NCI-H2107 (cell line): Measurements from ENCODE around the gene ADD1.
"Not testable (repeated sequence)": the region's sequence is repeated elsewhere in the genome, so short reads cannot be mapped to it uniquely, and the experiment has no call there.

Source experiments
- DNase-seq: peaks from one replicate; lab custom pipeline; 2025; lab: John Stamatoyannopoulos, UW

ADD1 gene

DNA sequence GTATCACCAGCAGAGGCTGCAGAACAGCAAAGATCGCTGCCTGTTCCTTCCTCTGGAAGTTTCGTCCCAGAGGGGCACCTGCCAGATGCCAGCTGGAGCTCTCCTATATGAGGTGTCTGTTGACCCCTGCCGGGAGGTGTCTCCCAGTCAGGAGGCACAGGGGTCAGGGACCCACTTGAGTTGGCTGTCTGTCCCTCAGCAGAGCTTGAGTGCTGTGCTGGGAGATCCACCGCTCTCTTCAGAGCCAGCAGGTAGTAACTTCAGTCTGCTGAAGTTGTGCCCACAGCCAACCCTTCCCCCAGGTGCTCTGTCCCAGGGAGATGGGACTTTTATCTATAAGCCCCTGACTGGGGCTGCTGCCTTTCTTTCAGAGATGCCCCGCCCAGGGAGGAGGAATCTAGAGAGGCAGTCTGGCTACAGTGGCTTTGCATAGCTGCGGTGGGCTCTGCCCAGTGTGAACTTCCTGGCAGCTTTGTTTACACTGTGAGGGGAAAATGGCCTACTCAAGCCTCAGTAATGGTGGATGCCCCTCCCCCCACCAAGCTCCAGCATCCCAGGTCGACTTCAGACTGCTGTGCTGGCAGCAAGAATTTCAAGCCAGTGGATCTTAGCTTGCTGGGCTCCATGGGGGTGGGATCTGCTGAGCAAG lies 78.9 kb downstream of the ADD1 start:
- DNase-seq: not testable (repeated sequence)

DNA sequence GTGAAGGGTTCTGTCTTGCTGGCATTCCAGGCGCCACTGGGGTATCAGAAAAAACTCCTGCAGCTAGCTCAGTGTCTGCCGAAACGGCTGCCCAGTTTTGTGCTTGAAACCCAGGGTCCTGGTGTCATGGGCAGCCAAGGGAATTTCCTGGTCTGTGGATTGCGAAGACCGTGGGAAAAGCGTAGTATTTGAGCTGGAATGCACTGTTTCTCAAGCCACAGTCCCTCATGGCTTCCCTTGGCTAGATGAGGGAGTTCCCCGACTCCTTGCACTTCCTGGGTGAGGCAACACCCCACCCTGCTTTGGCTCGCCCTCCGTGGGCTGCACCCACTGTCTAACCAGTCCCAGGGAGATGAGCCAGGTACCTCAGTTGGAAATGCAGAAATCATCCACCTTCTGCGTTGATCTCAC lies 79.5 kb downstream of the ADD1 start:
- no peak for DNase-seq

DNA sequence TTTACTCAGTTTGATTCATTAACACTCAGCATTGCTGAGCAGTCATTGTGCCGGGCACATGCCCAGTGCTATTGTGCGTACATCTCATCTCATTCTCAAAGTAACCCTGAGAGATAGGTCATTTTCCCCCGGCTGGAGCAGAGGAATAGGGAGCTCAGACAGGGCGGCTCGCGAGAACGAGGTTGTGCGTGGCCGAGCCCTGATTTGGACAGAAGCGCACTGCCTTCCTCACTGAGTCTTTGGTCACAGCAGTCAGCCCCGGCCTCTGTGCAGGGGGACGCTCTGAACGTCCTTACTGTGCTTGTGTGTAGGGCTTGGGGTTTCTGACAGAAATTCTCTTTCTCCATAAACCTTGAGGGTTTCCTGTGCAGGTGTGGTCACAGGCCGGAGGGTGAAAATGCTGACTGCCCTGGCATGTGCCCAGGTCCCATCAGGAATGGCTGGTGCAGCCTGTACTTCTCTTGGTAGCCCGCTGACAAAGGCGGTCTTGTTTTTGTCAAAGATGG lies 80.1 kb downstream of the ADD1 start:
- DNase-seq: no peak

DNA sequence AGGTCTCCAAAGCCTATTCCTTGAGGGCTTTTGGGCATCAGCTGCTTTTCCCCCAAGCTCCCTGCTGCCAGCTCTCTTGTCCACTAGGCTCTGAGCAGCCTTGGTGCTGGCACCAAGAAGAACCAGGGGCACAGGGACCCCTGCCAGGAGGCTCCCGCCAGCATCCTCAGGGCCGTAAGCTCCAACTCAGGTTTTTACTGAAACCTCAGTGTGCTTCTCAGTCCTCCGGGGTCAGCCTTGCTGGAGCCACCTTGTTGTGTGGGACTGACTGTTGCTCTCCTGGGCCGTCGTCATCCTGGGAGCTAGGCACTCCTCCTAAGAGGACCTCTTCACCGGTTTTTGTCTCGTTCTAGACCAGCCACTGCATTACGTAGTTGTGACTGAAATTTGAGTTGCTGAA lies 80.6 kb downstream of the ADD1 start:
- no peak for DNase-seq

DNA sequence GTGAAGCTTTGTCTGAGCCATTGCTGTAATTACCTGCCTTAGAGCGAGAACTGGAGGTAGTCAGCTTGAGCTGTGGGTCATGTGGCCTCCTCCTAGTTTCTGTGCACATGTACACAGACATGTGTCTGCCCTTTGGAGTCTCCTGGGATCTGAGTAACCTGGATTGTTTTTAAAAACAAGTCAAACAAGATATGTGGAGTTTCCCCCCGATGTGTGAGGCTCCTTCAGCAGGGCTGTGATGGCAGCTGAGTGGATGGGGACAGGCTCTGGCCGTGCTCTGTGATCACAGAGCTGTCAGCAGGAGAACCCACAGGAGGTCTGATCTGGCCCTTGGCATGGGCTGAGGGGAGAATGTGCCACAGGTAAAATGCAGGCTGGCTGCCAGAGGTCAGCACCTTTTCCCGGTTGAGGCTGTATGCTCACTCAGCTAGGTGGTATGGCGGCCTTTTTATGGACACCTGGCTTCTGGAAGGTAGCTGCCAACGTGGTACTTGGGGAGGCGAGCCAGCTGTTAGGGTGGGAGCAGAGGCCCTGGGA lies 81.2 kb downstream of the ADD1 start:
- DNase-seq: no peak

DNA sequence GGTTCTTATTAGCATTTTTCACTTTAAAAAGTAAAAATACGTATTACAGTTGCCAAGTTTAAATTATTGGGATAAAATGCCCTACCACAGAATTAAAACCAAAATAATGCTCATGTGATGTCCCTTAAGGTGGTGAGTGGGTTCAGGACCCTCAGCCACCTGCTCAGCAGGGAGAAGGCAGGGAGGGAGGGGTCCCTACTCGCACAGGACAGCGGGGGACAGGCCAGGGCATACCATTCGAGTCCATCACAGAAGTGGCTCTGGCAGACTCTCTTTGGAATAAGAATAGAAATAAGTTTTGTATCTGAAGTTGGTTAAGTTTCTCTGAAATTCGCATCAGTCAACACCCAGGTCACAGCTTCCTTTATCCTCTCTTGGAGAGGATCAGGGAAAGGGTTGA lies 81.9 kb downstream of the ADD1 start:
- DNase-seq: no peak

DNA sequence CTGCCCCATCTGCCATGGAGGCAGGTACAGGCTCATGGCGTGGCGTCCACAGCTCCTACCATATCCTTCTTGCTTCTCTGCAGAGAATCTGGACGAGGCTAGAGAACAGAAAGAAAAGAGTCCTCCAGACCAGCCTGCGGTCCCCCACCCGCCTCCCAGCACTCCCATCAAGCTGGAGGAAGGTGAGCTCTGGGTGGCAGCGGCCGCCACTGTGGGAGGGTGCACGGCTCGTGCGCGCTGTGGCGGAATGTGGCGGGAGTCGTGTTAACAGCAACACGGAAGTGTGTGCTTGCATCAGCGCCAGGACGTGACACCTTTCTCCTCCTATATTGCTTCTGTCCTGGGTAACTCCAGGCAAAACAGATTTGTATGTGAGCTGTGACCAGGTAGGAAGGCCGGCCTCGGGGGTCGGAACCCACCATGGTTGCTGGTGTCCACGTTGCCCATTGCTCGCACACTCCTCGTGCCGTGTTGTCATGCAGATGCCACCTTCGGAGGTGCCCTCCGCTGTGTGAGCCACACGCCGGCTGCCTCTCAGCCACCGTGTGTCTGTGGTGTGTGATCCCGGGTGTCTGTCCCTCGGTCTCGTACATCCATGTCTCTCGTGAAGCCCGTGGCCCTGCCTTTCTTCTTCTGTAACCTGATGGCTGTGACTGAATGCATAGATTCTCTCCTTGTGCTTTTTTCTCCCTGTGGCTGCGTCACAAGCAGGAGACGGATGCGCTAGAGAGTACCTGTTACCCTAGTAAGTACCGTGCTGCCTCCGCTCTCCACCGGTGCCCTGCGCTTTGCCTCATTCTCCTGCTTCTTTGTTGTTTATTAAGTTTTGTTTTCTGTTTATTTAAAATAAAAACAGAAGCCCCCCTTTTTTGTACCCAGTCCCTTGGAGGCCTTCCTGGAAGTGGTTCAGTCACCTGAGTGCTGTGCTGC lies 82.6 kb downstream of the ADD1 start:
- DNase-seq: no peak

DNA sequence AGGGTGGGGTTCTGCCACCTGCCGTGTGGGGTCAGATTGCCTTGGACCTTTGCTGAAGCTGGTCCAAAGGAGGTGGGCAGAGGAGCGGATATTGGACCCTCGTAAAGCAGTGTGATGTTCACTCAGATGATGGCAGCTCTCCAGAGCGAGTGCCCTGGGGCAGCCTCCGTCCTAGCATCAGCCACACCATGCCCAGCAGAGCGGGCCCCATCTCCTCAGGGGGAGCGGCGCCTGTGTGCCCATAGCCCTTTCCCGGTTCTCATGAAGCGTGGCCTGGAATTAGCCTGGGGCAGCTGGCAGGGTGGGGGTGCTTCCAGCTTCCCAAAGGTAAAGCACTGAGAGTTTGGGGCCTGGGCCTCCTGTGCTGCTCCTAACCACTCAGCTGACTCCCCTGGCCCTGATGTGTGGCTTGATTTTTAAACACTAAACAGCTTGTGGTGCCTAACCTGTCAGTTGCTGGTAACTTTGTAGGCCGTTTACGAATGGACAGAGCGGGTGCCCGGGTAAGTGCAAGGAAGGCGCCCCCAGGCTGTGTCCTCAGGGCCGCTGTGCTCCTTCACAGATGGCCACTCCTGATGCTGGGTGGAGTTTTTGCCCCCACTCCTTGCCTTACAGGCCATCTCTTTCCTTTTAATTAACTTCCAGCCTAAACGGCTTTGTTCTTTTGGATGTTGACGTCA lies 83.5 kb downstream of the ADD1 start:
- no peak for DNase-seq

DNA sequence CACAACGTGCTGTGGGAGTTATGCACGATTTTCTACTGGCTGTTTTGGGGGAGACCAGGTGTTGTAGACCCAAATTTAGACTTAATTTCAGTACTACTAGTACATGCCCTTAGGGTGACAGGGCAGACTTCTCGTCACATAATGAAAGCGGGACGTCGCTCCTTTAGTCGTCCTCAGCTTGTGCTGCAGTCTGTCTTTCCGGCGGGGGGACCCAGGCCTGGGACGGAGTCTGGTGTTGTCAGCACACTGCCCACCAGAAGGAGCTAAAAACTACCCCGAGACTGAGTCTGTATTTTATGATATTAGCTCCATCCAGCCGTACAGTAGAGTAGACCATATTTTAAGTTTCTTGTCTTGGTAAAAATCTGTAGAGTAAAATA lies 84.0 kb downstream of the ADD1 start:
- DNase-seq: no peak

DNA sequence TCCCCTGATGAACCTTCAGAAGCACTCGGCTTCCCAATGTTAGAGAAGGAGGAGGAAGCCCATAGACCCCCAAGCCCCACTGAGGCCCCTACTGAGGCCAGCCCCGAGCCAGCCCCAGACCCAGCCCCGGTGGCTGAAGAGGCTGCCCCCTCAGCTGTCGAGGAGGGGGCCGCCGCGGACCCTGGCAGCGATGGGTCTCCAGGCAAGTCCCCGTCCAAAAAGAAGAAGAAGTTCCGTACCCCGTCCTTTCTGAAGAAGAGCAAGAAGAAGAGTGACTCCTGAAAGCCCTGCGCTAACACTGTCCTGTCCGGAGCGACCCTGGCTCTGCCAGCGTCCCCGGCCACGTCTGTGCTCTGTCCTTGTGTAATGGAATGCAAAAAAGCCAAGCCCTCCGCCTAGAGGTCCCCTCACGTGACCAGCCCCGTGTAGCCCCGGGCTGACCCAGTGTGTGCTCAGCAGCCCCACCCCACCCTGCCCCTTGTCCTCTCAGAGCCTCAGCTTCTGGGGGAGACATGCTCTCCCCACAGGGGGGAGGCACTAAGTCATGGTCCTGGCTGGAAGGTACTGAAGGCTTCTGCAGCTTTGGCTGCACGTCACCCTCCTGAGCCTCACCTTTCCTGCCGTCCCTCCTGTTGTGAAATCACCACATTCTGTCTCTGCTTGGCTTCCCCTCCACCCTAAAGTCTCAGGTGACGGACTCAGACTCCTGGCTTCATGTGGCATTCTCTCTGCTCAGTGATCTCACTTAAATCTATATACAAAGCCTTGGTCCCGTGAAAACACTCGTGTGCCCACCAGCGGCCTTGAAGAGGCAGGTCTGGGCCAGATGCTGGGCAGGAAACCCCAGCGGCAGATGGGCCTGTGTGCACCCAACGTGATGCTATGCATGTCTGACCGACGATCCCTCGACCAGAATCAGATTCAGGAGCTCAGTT lies 84.9 kb downstream of the ADD1 start:
- no peak for DNase-seq

DNA sequence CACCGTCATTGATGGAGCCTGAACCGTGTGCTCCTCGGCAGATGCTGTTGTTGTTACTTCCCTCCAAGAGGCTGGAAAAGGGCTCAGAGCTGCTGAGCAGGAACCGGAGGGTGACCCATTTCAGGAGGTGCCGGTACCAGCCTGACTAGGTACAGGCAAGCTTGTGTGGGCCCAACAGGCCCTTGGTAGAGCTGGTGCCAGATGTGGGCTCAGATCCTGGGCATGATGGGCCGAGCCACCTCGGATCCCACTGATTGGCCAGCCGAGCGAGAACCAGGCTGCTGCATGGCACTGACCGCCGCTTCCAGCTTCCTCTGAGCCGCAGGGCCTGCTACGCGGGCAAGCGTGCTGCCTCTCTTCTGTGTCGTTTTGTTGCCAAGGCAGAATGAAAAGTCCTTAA lies 85.8 kb downstream of the ADD1 start:
- no peak for DNase-seq

DNA sequence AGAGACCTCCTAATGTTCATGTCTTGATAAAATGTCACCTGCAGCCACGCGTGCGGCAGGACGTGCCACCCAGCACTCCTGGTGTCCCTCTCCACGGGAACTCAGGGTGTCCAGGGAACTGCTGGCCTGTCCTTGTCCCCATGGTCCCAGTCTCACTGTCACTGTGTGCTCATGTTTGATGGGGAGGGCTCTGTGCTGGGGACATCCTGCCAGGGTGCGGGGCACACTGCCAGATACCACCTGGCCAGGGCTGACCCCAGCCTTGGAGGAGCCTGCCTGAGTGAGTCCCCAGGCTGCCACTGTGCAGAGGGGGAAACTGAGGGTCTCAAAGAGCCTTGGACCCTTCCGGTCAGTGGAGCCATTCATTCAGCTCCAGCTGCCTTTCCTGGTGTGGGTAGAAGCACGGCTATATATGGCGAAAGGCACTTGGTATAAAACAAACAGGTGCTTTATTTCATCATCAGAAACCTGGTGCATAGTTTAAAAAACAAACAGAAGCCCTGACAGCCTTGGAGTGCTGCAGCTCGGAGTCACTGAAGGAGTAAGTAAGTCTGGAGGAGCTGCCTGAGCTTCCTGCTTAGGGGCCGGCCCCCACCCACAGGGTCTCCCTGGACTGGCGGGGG lies 86.6 kb downstream of the ADD1 start:
- no peak for DNase-seq

DNA sequence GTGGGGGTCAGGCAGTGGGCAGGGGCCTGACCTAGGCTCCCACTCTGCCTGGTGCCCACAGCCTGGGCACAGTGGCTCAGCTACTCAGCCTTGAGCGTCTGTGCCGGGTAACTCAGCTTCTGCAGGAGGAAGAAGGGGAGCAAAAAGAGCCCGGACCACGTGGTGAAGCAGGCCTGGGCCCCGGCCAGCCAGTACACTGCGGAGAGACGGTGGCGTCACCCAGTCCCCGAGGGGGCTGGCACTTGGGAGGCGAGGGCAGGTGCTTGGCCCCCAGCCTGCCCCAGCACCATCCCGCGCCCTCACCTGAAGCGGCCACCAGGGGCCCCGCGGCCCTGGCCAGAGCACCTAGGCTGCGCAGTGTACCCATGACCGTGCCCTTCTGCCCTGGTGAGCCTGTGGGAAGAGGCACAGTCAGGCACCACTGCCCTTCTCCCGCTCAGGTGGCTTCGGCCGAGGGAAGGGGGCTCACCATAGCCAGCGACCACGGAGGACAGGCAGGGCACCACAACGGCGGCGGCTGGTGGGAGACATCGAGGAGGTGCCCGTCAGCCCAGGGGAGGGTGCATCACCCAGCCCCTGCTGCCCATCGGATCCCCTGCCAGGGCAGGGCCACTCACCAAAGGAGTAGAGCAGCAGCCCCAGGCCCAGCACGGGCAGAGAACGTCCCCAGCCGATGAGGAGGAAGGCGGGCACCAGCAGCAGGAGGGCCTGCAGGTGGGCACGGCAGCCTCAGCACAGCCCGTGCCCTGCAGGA lies 87.3 kb downstream of the ADD1 start:
- DNase-seq: peak; percentile 43

DNA sequence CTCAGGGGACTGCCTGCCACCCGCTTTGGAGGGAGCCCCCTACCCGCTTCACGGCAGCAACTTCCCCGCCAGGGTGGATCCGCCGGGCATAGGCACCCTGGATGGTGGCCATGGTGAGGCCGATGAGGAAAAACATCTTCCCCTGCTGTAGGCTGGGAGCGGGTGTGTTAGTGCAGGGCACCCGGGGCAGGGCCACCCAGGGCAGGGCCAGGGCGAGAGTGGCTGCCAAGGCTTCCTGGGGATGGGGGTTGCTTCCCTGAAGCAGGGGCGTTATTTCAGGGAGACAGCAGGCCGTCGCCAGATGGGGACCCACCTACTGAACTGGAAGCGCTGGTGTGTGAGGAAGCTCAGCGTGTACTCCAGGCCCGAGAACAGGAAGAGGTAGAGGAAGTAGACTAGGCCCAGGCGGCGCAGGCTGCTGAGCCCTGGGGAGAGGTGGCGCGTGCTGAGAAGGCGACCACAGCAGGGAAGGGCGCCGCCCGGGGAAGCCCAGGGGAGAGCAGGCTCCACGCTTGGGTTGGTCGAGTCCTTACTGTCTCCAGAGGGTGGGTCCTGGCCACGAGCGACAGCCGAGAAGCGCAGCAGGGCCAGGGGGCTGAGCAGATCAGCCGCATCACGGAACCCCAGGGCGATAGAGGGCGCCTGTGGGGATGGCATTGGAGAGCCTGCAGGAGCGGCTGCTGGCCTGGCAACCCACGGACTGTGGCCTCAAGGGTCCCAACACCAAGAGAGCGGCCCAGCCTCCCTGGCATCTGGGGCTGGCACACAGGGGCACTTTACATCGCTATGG lies 88.1 kb downstream of the ADD1 start:
- no peak for DNase-seq

DNA sequence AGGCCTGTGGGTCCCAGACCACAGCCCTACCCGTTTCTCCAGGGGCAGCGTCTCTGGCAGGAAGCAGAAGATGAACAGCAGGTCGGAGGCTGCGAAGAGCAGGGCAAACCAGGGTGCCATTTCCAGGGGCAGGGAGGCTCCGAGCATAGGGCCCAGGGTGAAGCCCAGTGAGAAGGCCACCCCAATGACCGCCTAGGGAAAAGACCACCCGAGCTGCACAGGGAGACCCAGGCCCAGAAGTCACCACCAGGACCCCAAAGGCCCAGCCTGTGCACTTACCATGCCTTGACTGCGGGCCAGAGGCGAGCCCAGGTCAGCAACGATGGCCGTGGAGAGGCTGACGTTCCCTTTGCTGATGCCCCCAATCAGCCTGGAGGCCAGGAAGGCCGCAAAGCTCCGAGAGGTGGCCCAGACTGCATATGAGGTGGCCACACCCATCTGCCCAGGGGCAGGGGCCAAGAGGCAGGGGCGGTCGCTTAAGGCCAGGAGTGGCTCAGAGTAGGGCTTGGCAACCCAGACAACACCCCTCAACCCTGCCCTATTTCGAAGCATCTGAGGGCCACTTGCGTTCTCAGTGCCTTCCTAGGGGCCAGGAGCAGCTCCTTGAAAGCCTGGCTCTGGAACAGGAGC lies 88.8 kb downstream of the ADD1 start:
- no peak for DNase-seq

DNA sequence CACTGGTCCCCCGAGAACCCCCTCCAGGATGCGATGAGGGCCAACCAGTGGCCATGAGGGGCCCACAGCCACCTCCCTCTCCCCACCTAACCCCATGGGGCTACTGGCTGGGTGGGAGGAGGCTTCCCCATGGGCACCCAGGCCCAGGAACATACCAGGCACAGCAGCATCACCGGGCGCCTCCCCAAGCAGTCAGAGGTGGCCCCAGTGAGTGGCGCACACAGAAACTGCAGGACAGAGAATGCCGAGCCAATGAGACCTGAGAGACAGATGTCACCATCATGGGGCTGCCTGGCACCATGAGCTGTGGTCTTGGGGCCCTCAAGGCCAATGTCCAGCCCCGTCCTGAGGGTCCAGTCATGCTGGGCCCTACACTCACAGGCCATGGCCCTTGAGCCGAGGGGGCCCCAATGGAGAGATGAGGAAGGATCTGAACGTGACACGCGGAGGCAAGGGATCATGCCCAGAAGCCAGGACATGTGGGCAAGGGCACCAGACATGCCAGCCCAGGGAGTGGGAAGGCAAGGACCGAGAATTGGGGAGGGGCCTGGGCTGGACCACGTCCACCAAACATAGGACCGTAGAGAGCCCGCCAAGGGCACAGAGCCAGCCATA lies 89.4 kb downstream of the ADD1 start:
- DNase-seq: no peak

DNA sequence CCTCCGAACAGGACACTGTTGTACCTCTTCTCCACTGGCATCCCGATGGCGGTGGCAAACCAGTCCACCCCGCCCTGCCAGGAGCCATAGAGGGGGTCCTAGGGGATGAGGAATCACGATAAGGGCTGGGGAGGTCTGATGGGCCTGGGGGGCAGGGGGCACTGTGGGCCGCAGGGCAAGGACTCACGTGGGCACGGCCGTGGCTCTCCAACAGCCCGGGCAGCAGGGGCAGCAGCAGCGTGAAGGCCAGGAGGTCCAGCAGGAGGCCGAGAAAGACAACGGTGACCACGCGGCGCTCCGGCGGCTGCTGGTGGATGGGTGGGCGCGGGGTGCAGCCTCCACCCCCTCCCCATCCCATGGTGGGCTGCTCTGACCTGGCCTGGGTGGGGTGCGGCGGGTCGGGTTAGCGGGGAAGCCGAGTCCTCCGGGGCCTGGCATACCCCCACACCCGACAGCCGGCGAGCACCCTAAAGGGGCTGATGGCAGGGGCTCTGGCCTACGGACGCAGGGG lies 90.0 kb downstream of the ADD1 start:
- DNase-seq: no peak
